WTC11 (cell line): Measurements from ENCODE around the gene FAM13A. TPM values are rescaled to one million over a fixed set of nuclear protein-coding genes. Genes with fewer than 3 reads are reported as not detected.

Experiments
- ATAC-seq: fragments of 200-7000 bp; cut with Tn5 transposase; 2 replicates; pipeline ENCODE4 v1.10.0; 2021; ENCODE audit warnings: mild to moderate bottlenecking, moderate library complexity
- CTCF ChIA-PET: fragments of 300-600 bp; sonication (Branson Sonifier 250); formaldehyde crosslinking; loops from one replicate; lab custom pipeline; 2021; ENCODE audit warnings: antibody characterized with exemption; lab: Charles Lee
- POLR2A ChIA-PET: fragments of 350-600 bp; sonication (Branson Sonifier 250); formaldehyde crosslinking; loops from one replicate; lab custom pipeline; 2021; ENCODE audit warnings: antibody characterized with exemption; lab: Charles Lee
- DNase-seq: peaks from one replicate; pipeline ENCODE4 v3.0.0; 2021; ENCODE audit warnings: low spot score
- H3K27ac Mint-ChIP-seq: 2 replicates; pipeline ENCODE4 v1.8.0; 2021; ENCODE audit warnings: mixed read lengths
- H3K27me3 Mint-ChIP-seq: 2 replicates; pipeline ENCODE4 v1.8.0; 2021; ENCODE audit warnings: low read depth, mild to moderate bottlenecking, moderate library complexity, mixed read lengths
- H3K36me3 Mint-ChIP-seq: 2 replicates; pipeline ENCODE4 v1.8.0; 2021; ENCODE audit warnings: mixed read lengths
- H3K4me1 Mint-ChIP-seq: 2 replicates; pipeline ENCODE4 v1.8.0; 2022; ENCODE audit warnings: mixed read lengths
- H3K4me3 Mint-ChIP-seq: 2 replicates; pipeline ENCODE4 v1.8.0; 2021; ENCODE audit warnings: mild to moderate bottlenecking, moderate library complexity, mixed read lengths
- H3K9me3 Mint-ChIP-seq: 2 replicates; pipeline ENCODE4 v1.8.0; 2021; ENCODE audit warnings: mixed read lengths
- ATF3 ChIP-seq: sonication (generic); formaldehyde crosslinking; conservative IDR thresholded peaks from 2 replicates; pipeline ENCODE4 v1.8.1; 2022; ENCODE audit warnings: mild to moderate bottlenecking, missing genetic modification reagents
- ATF6 ChIP-seq: sonication (generic); formaldehyde crosslinking; IDR thresholded peaks from 2 replicates; pipeline ENCODE4 v1.8.1; 2023; ENCODE audit warnings: mild to moderate bottlenecking, missing genetic modification reagents
- ELF4 ChIP-seq: sonication (generic); formaldehyde crosslinking; IDR thresholded peaks from 2 replicates; pipeline ENCODE4 v1.8.1; 2022; ENCODE audit warnings: low read depth, mild to moderate bottlenecking, moderate library complexity, missing genetic modification reagents
- ERG ChIP-seq: fragments of 250-450 bp; sonication (Bioruptor Pico); IDR thresholded peaks from 2 replicates; pipeline ENCODE4 v1.8.0; 2021; ENCODE audit warnings: mild to moderate bottlenecking
- FOXK1 ChIP-seq: sonication (generic); formaldehyde crosslinking; IDR thresholded peaks from 2 replicates; pipeline ENCODE4 v1.8.0; 2022; ENCODE audit warnings: mild to moderate bottlenecking, moderate library complexity, missing genetic modification reagents
- HMGXB4 ChIP-seq: sonication (generic); formaldehyde crosslinking; IDR thresholded peaks from 2 replicates; pipeline ENCODE4 v1.8.1; 2023; ENCODE audit warnings: mild to moderate bottlenecking, moderate library complexity, missing genetic modification reagents
- MXD4 ChIP-seq: fragments of 250-450 bp; sonication (Bioruptor Pico); IDR thresholded peaks from 2 replicates; pipeline ENCODE4 v1.8.0; 2021; ENCODE audit warnings: mild to moderate bottlenecking, moderate library complexity, borderline replicate concordance
- NFYB ChIP-seq: sonication (generic); formaldehyde crosslinking; conservative IDR thresholded peaks from 2 replicates; pipeline ENCODE4 v1.8.0; 2022; ENCODE audit warnings: low read depth, missing genetic modification reagents
- PREB ChIP-seq: sonication (generic); formaldehyde crosslinking; IDR thresholded peaks from 2 replicates; pipeline ENCODE4 v1.8.1; 2022; ENCODE audit warnings: mild to moderate bottlenecking, missing genetic modification reagents, moderate library complexity, borderline replicate concordance
- RORB ChIP-seq: fragments of 250-450 bp; sonication (Bioruptor Pico); IDR thresholded peaks from 2 replicates; pipeline ENCODE4 v1.9.0; 2021; ENCODE audit warnings: mild to moderate bottlenecking
- SOX15 ChIP-seq: fragments of 250-450 bp; sonication (Bioruptor Pico); IDR thresholded peaks from 2 replicates; pipeline ENCODE4 v1.9.0; 2021; ENCODE audit warnings: mild to moderate bottlenecking
- SP1 ChIP-seq: sonication (generic); formaldehyde crosslinking; conservative IDR thresholded peaks from 2 replicates; pipeline ENCODE4 v1.8.1; 2022; ENCODE audit warnings: missing genetic modification reagents
- STAT6 ChIP-seq: sonication (generic); formaldehyde crosslinking; conservative IDR thresholded peaks from 2 replicates; pipeline ENCODE4 v1.8.1; 2023; ENCODE audit warnings: mild to moderate bottlenecking, low read depth, missing genetic modification reagents, moderate library complexity
- TEAD4 ChIP-seq: sonication (generic); formaldehyde crosslinking; IDR thresholded peaks from 2 replicates; pipeline ENCODE4 v1.8.0; 2022; ENCODE audit warnings: mild to moderate bottlenecking, missing genetic modification reagents
- USF2 ChIP-seq: sonication (generic); formaldehyde crosslinking; IDR thresholded peaks from 2 replicates; pipeline ENCODE4 v1.8.1; 2023; ENCODE audit warnings: mild to moderate bottlenecking, missing genetic modification reagents, moderate library complexity
- ZNF121 ChIP-seq: sonication (generic); formaldehyde crosslinking; IDR thresholded peaks from 2 replicates; pipeline ENCODE4 v1.8.0; 2023; ENCODE audit warnings: missing genetic modification reagents
- ZNF281 ChIP-seq: sonication (generic); formaldehyde crosslinking; IDR thresholded peaks from 2 replicates; pipeline ENCODE4 v1.8.0; 2023; ENCODE audit warnings: mild to moderate bottlenecking, missing genetic modification reagents
- ZNF671 ChIP-seq: fragments of 250-450 bp; sonication (Bioruptor Pico); IDR thresholded peaks from 2 replicates; pipeline ENCODE4 v1.8.0; 2021; ENCODE audit warnings: mild to moderate bottlenecking
- ZSCAN18 ChIP-seq: fragments of 250-450 bp; sonication (Bioruptor Pico); IDR thresholded peaks from 2 replicates; pipeline ENCODE4 v2.1.2; 2022; ENCODE audit warnings: mild to moderate bottlenecking, moderate library complexity
- total RNA-seq: library from RNA; stranded (reverse); gene quantifications from 3 replicates; pipeline ENCODE4 v1.2.3, GENCODE V29; 2021

The FAM13A gene
- total RNA-seq, 1 experiment from 2014 or later = 14.6 TPM

GRCh38 chr4:88802138-88802537, 254.8 kb downstream of the FAM13A start:
- no peak for DNase-seq
- H3K27ac Mint-ChIP-seq = no peak overlapping the region
- ChIA-PET CTCF (interaction anchor here (0.6 to 1.3 kb wide), 5 partner anchors 10 to 129 kb away, joined by 3 to 4 read pairs (median 3); no protein-coding TSS in a partner anchor), POLR2A (no interaction called here)
- peaks cover 5% of the 10 kb centered on the region; the same call in 1 of the 2 replicates for H3K36me3 Mint-ChIP-seq
- H3K27me3 Mint-ChIP-seq = no peaks in the 10 kb centered on the region
- no peaks in the 10 kb centered on the region for H3K4me1 Mint-ChIP-seq
- peaks cover 1% of the 10 kb centered on the region; the same call in 1 of the 2 replicates for H3K9me3 Mint-ChIP-seq
- H3K4me3 Mint-ChIP-seq = no peak overlapping the region
- TF ChIP-seq SOX15 (CRISPR knock-in tag) = no peak
- no peak for TF ChIP-seq TEAD4 (CRISPR knock-in tag)
- TF ChIP-seq PREB (CRISPR knock-in tag) = no peak
- TF ChIP-seq FOXK1 = no peak
- TF ChIP-seq STAT6 (CRISPR knock-in tag) = no peak
- TF ChIP-seq USF2 (CRISPR knock-in tag) = no peak
- no peak for TF ChIP-seq ZSCAN18 (CRISPR knock-in tag)
- no peak for TF ChIP-seq RORB (CRISPR knock-in tag)
- no peak for TF ChIP-seq ELF4 (CRISPR knock-in tag)
- TF ChIP-seq, all 79 proteins: peak for 0
- ATAC-seq = no peak

- Mint-ChIP-seq H3K4me3 (no peak overlapping the region), H3K27me3 (no peaks in the 10 kb centered on the region), H3K9me3 (peaks cover 8% of the 10 kb centered on the region; the same call in 1 of the 2 replicates), H3K36me3 (peaks cover 5% of the 10 kb centered on the region; the same call in 1 of the 2 replicates), H3K4me1 (no peaks in the 10 kb centered on the region), H3K27ac (no peak overlapping the region)
- no peak for DNase-seq
- ChIA-PET POLR2A (no interaction called here), CTCF (interaction anchor here (0.7 kb wide), 1 partner anchor 127 kb away, joined by 3 read pairs; no protein-coding TSS in a partner anchor)
- ATAC-seq = no peak
- TF ChIP-seq ATF3 (CRISPR knock-in tag) (no peak), ZNF671 (CRISPR knock-in tag) (no peak), ZNF121 (CRISPR knock-in tag) (no peak), SP1 (no peak), USF2 (CRISPR knock-in tag) (no peak), ERG (no peak), MXD4 (CRISPR knock-in tag) (no peak), ATF6 (CRISPR knock-in tag) (no peak), ZNF281 (no peak), HMGXB4 (CRISPR knock-in tag) (no peak), NFYB (no peak)
Observed at GRCh38 chr4:88799900-88800299, 257.1 kb downstream of the FAM13A start.
